Measurements from ENCODE around the gene TMPRSS3. TPM values are rescaled to one million over a fixed set of nuclear protein-coding genes. Genes with fewer than 3 reads are reported as not detected.

The TMPRSS3 gene
- 0.32 TPM for total RNA-seq

DNA sequence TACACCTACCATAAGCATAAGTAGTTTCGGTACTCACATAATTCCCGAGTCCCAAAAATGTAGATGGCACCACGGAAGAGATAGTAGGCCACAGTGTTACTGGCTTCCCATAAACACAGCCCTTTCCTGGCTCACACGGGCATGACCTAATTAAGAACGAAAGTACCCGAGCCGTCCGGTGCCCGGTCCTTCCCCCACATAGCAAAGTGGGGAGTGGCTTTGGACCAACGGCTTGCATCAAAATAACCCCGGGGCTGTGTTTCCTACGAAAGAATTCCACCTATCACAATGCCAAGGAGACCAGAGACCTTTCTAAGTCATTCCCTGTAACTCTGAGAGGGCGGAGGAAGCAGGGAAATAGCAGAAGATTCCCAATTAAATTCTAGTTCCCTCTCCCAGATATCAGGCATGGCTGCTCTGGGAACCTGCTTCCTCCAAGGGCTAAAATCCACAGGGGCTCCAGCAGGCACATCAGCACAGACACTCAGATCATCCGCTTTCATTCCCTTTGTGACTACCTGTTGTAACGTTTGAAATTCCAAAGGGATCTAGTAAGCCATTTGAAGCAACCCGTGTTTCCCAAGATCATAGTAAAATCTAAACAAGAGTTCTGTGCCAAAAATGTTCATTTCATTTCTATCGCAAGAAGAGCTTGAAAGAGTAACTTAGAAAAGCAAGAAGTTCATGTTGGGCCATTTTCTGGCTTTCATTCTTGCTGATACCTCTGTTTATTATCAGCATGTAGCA is at the start of gene TMPRSS3:
Gene TMPRSS3 (minus strand): TSS at position 148 of the 747 bp plus-strand sequence. CDS start 635 bp downstream, outside the sequence.
- no peak for ATAC-seq

DNA sequence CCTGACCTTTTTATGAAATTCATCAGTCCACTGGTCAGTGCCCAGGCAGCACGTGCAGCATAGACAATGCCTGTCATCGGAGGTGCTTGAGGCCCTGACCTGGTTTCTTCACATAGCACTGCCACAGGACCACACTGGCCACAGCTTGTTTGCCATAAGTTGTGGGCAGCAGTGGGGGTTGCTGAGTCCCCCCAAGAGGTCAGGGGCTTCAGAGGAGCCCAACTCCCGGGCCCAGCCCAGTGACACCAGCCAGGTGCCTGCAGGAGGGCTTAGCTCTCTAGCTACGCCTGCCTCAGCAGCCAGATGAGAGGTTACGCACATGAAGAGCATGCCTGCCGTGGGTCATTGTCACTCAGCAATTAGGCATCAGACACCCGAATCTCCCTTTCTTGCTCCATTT is 49.5 kb upstream of the TMPRSS3 start:
- no peak for ATAC-seq

DNA sequence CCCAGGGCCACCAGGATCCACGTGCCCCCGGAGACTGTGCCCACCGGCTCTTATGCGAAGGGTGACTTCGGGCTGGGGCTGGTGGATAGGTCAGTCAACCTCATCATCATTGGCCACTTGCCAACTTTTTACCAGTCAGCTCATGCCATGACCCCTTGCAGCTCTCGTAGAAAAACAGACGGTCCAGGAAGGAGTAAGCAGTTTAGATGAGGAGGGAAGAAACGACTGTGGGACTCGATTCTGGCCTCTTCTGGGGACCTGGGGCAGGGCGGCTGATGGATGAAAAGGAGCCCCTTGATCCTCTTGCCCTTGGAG is 48.9 kb upstream of the TMPRSS3 start:
- ATAC-seq: no peak

DNA sequence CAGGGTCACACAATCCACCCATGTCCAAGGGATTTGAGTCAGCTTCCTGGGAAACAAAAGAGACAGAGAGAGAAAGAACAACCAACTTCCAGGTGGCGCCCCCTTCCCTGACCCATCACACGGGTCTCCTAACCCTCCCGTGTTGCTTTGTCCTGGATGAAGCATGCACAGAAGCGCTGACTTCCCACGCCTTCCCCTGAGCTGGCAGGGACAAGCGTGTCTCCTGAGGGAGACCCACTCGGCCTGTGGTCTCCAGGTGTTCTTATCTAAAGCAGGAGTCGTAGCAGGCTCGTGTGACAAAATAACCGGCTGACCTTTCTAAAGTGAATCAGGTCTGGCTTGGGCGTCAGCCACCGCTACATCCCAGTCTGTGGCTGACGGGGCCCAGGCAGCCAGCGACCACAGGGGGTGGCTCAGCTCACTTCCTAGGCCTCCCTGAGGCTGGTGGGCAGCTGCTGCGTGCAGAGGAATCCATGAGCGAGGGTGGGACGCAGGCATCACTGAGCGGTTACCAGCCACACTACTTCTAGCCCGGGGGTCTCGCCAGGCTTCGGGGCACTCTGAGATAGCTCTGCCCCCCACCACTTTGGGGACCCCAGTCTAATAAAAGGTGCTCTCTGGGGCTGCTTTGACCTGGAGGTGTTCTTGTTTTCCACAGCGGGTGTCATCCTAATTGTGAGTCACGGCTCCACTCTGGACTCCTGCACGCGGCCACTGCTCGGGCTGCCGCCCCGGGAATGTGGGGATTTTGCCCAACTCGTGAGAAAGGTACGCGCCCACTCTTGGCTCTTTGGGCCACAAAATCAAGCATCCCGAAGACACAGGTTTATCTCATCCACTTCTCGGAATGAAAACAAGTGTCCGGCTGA is 48.3 kb upstream of the TMPRSS3 start:
- no peak for ATAC-seq

DNA sequence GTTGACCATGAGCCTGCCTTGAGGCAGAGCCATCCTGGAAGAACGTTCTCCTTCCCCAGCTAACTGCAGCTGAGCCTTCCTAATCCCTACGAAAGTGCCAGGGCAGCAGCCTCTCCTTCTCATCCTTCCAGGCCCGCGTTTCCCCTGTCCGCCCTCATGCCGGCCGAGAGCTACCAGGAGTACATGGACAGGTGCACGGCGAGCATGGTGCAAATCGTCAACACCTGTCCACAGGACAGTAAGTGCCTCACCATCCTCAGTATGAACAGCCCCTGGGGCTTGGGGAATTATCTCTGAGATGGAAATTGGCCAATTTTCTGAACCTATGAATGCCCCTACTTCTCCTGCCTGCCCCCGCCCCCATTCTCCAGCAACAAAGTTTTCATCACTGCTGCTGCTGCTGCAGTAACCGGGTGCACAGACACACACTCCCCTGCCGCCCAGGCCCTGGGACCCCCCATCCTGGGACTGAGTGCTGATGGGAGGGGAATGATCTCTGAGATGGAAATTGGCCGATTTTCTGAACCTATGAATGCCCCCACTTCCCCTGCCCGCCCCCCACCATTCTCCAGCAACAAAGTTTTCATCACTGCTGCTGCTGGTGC is 47.4 kb upstream of the TMPRSS3 start:
- ATAC-seq: no peak

DNA sequence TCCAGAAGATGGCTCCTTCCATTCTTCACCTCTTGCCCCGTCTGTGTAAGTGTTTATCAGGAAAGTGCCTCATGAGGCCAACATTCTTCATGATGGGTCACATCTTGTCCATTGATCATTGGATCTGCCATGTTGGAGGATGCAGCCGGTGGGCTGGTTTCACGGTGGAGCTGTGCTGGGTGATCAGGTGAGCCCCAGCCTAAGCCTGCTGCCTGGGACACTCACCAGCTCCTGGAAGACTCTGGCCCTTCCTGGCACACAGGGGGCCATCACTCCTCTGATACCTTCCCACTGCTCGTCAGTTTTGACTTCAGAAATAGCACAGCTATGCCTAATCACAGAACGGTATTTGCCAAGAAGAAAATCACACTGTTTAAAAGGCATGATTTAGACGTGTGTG is 46.1 kb upstream of the TMPRSS3 start:
- no peak for ATAC-seq

DNA sequence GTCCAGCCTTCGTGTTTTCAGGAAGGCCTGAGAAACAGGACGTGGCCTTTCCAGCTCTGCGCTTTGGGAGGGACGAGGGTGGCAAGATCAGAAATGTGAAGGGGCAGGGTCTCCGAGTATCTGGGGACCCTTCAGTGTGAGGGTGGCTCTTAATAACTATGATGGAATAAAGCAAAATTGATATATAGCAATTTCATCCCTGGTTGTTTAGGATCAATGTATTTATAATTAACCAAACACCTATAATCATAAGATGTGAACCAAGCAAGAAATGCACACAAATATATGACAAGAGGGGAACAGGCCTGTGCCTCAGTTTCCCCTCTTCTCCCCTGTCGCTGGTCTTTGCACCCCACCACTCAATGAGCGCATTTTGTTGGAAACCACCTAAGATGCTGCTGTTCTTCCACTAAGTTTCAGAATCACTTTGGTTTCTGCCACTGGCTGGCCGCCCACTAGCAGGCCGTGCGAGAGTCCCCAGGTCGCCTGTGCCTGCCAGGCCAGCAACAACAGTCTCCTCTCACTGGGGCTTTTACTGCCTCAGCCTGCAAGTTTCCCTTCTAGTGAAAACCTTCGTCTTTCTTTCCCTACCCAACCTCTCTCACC is 44.4 kb upstream of the TMPRSS3 start:
- ATAC-seq: no peak

DNA sequence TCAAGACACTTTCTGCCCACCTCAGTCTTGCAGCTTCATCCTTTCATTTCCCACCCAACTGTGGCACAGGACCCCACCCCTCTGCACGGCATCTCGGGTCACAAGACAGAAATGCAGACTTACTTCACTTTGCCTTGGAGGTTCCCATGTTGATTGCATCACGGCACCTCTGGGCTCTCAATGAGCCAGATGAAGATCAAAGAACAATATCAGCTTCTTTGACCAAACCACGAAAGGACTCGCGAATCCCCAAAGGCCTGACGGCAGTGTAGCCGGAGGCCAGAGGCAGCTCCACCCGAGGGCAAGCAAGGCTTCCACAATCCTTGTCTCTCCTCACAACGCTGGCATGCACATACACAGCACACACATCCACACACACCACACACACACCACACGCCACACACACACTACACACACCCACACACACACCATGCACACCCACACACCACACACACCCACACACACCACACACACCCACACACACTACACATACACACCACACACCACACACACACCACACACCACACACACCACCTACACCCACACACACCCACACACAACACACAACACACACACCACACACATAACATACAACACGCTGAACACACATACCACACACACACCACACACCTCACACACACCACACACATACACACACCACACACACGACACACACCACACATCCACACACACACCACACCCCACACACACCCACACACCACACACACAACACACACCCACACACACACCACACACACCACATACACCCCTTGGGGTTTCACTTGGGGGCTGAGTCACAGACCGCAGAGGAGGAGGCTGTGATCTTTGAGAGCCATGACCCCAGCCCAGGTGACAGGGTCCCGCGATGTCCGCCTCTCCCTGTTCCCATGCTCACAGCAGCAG is 43.7 kb upstream of the TMPRSS3 start:
- no peak for ATAC-seq

DNA sequence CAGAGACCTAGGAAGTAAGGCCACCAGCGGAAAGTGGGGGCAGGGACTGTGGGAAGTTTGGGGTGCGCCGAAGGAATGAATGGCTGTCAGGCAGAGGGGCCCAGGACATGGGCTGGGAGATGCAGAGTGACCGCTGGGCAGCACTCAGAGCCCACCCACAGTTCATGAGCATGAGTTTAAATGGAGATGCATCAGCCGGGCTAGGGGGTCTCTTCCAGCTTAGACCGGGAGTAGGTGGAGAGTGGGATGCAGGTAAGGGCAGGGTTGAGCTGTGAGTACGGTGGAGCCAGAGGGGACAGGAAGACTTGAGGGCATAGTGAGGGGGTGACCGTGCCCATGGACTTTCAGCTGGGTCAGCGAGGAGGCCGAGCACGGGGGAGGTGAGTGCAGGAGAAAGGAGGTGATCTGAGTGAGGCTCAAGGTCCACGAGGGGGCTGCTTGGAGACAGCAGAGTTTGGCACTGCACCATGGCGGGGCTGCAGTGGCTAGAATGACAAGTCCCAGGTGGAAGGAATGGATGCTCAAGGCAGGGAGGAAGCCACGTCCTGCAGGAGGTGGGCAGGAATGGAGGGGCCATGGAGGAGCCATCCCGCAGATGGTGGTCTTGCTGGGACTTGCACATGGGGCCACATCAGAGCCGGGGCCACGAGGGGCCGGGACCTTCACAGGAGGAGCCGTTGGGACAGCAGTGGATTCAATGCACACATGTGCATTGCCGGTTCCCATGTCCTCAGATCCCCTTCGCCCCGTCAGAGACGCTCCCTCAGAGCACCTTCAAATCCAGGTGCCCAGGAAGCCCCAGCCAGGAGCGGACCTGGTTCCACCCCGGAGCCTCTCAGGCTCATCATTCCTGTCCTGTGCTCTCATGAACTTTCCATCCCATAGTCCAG is 42.7 kb upstream of the TMPRSS3 start:
- ATAC-seq: no peak

DNA sequence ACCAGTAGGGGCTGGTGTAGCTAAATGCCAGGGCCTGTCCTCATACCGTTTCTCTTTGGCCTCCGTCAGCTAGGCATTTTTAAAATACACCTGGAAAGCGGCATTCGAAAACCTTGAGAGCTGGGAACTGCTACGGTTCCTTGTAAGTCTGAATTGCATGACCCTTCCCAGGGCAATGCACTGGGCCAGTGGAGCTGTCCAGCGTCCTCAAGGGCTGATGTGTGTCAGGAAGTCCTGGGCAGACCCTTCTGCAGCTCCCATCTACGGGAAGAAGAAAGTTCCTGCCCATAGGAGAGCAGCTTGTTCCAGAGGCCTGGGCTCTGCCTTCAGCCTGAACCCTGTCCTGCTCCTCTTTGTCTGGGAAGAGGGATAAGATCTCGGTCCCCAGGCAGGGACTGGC is 41.9 kb upstream of the TMPRSS3 start:
- no peak for ATAC-seq

DNA sequence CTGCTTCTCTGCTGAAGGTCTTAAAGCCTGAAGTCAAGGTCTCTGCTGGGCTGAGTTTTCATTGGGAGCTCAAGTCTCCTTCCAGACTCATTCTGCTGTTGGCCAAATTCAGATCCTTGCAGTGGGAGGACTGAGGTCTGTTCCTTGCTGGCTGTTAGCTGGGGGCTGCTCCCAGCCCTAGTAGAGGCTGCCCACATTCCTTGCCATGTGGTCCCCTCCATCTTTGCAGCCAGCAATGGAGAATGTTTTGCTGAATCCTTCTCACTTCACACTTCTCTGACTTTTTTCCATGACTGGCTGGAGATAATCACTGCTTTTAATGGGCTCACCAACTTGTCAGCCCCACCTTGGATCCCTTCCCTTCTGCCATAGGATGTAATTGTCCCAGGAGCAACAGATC is 41.1 kb upstream of the TMPRSS3 start:
- ATAC-seq: no peak

DNA sequence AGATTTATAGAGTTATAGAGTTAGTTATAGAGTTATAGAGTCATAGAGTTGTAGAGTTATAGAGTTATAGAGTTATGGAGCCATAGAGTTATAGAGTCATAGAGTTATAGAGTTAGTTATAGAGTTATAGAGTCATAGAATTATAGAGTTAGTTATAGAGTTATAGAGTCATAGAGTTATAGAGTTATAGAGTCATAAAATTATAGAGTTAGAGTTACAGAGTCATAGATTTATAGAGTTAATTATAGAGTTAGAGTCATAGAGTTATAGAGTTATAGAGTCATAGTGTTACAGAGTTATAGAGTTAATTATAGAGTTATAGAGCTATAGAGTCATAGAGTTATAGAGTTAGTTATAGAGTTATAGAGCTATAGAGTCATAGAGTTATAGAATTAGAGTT is 40.0 kb upstream of the TMPRSS3 start:
- no peak for ATAC-seq

DNA sequence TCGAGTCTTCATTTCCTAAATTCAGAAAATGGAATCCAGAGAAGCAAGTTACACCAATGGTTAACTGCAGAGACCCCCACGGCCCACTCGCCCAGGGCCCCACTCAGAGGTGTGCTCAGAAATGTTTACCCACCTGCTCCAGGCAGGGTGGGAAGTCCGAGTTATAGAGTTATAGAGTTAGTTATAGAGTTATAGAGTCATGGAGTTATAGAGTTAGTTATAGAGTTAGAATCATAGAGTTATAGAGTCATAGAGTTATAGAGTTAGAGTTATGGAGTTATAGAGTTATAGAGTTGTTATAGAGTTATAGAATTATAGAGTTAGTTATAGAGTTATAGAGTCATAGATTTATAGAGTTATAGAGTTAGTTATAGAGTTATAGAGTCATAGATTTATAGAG is 39.5 kb upstream of the TMPRSS3 start:
- ATAC-seq: no peak

DNA sequence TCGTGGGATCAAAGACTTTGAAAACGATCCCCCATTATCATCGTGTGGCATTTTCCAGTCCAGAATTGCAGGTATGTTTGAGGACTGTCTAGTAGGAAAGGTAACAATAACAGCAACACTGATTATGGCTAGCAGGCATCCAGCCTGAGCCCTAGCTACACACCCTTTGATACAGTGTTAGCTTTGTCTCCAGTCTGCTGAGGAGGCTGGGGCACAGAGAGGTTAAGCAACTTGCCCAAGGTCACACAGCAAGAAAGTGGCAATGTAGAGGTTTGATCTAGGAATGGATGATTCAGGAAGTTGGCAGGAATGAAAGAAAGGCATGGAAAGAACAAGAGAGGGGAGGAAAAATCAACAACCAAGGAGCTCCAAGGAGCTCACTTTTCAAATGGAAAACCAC is 39.0 kb upstream of the TMPRSS3 start:
- no peak for ATAC-seq

DNA sequence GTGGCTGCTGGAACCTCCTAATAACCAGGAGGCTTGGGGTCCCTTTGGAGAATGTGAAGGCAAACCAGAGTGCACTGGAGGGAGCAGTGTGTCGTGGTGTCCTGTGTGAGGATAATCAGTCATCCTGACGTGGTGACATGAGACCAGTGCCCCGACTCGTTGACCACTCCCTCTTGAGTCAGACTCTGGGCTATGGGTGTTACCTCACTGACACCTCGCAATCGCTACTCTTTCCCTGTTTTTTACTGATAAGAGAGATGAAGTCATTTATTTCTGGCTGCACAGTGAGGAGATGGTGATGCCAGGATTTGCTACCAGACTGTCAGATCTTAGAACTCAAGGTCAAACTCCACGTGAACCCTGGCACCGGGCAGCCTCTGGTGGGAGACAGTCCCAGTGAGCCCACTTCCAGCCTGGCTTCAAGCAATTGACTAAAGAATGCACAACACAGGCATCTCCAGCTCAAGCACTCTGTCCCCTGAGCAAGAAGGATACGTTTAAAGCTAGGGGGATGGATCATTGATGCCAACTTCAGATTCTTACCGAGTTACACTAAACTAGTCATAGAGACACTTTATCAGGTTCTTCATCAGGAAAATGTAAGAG is 38.2 kb upstream of the TMPRSS3 start:
- ATAC-seq: peak; percentile 87

DNA sequence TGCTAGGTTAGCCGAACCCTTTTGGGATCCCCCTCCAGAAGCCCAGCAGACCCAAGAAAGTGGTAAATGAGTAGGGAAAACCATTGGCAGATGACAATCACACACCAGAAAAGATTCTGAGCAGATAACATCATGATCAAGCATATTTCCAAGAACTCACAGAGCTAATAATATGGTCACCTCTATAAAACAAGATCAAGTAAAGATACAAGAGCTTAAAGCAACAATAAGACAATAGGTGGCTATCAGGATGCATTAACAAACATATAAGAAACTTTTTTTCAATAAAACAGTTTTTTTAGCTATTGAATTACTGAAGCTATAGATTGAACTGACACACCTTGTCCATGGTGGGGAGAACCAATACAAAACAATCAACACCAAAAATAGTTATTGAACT is 36.8 kb upstream of the TMPRSS3 start:
- no peak for ATAC-seq

DNA sequence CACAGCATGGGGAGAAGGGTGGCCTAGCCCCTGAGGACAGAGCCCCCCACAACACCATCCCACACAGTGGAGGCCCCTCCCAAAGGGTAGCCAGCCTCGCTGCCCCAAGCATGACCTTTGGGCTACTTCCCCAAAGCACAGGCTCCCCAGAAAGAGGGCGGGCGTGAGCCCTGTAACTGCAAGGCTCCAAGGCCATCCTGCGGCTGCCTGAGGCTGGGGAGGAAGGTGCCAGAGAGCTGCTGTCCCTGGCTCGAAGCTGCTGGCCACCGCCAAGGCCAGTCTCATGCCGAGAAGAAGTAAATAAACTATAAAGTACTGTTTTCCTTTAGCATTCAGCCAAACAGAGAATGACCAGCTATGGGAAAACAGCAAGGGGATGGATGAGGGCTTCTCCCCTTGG is 35.3 kb upstream of the TMPRSS3 start:
- ATAC-seq: no peak

DNA sequence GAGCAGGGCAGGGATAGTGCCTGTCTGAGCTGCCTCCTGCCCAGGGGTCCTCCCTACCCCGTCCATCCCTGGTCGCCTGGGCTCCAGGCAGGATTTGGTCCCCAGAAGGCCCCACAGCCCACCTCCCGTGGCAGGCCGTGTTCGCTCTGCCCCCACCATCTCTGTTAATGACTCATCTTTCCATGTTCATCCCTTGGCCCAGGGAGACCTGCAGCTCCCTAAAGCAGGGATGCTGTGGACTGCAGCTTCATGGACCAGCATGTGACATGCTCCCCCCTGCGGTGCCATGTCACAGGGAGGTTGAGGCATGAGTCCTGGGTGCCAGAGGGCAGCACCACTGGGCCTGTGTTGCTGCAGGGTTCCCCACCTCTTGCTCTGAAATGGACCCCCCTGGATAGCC is 34.7 kb upstream of the TMPRSS3 start:
- no peak for ATAC-seq

DNA sequence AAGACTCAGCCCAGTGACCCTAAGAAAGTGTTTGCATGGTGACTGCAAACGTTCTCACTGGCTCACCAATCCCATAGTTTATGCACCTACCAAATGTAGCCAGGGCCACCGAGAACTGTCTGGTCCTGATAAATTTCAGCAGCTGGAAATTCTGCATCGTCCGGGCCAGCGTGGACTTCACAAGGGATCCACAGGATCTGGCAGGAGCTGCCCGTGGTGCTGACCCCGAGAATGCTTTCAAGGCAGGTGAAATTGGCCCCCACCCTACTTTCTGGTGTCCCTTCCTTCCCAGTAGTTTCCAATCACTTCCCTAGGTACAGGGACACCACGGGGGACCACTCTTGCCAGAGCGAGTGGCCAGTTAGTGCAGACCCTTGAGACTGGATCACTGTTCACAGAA is 34.0 kb upstream of the TMPRSS3 start:
- ATAC-seq: no peak

DNA sequence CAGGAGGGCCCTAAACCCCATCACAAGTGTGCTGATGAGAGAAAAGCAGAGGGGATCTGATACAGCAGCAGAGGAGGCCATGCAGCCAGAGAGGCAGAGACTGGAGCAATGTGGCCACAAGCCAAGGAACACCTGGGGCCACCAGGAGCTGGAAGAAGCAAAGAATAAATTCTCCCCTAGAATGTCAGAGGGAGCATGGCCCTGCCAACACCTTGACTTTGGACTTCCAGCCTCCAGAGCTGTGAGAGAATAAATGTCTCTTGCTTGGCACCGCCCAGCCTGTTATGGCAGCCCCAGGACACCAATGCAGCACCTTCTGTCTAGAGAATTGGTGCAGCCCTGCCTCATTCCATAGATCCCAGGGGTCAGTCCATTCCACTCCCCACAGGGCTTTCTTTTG is 33.2 kb upstream of the TMPRSS3 start:
- no peak for ATAC-seq

Measured in esophagus mucosa (tissue), 1 donor.